ENCODE measurements around the gene CPNE6.
A peak's percentile ranks its signal among the peaks of the same experiment; 100 is the strongest.

The CPNE6 gene

GRCh38 chr14:24055971-24056799, 15.2 kb upstream of the CPNE6 start:
- DNase-seq: no peak

DNA sequence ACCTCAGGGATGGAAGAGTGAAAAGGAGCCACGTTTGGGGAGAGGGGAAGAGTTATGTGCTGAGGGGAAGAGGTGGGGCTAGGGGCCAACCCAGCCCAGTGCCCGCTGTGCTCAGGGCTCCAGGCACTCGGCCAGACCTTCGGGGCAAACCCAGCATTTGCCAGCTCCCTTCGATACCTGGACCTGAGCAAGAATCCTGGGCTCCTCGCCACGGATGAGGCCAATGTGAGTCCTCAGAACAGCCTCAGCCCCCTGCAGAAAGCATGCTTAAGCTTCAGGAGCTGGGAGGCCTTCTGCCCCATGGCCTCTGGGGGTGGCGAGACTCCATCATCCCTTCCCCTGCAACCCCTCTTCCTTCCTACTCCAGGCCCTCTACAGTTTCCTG, 14.6 kb upstream of the CPNE6 start:
- DNase-seq: no peak

- no peak for DNase-seq
Measured at GRCh38 chr14:24057271-24057670, 14.1 kb upstream of the CPNE6 start.

DNA sequence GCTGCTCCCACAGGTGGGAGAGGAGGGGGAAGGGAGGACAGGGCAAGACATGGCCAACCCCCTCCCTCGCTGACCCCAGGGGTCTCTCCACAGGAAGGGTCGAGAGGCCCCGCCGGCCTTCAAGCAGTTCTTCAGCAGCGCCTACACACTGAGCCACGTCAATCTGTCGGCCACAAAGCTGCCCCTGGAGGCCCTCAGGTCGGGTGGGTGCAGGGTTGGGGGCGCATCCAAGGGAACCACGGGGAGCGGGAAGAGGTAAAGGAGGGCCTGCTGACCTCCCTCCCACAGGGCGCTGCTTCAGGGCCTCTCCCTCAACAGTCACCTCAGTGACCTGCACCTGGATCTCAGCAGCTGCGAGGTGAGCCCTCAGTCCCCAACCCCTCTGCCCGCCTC, 13.5 kb upstream of the CPNE6 start:
- no peak for DNase-seq

GRCh38 chr14:24058260-24058950, 13.0 kb upstream of the CPNE6 start:
- peak; percentile 50 for DNase-seq

DNA sequence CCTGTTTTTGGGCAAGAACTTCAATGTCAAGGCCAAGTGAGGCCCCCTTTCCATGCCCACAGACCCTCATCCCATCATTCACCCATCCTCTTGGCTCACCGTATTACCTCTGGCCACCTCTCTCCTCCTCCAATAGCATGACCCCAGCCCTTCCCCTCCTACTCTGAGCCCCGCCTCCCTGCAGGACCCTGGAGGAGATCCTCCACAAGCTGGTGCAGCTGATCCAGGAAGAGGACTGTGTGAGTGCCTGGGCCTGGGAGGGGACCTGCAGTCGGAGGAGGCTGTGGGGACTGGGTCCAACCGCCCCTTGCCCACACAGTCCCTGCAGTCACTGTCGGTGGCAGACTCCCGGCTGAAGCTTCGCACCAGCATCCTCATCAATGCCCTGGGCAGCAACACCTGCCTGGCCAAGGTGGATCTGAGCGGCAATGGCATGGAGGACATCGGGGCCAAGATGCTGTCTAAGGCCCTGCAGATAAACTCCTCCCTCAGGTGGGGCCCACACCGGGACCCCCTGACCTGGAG, 12.3 kb upstream of the CPNE6 start:
- DNase-seq: no peak

GRCh38 chr14:24059841-24060388, 11.4 kb upstream of the CPNE6 start:
- DNase-seq: no peak

GRCh38 chr14:24060443-24060842, 10.9 kb upstream of the CPNE6 start:
- no peak for DNase-seq

DNA sequence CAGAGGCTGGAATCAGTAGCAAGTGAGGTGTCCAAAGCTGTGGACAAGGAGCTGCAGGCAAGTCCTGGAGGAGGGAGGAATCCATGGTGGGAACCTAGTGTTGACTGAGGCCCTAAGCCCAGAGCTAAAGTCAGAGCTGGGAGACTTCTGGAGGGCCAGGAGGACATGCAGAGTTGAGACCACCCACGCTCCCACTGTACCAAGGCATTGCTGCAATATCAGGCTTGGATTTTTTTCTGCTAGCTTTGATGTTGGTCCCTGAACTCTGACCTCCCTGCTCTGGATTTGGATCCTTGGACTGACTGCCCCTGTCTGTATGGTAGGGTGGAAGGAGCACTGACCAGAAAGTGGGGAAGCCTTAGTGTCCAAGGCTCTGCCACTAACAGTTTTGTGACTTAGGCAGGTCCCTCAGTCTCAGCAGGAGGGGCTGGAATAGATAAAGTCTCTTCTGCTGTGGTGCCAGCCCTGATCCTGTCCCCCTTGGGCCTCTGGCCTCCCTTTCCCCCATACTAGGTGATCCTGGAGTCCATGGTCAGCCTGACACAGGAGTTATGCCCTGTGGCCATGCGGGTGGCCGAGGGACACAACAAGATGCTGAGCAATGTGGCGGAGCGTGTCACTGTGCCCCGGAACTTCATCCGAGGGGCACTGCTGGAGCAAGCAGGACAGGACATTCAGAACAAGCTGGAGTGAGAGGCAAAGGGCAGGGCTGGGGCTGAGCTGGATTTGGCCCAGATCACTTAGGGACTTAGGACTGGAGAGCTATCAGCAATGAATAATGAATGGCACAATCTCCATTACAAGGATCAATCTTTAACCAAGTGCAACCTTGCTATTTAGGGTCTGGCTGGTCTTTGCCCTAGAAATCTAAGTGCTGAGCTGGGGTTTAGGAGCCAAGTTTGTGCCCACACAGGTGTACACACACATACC, 10.1 kb upstream of the CPNE6 start:
- DNase-seq: no peak

GRCh38 chr14:24062216-24062980, 9.0 kb upstream of the CPNE6 start:
- no peak for DNase-seq

GRCh38 chr14:24063263-24063836, 8.0 kb upstream of the CPNE6 start:
- DNase-seq: no peak

- no peak for DNase-seq
Measured at GRCh38 chr14:24064091-24064795, 7.1 kb upstream of the CPNE6 start.

DNA sequence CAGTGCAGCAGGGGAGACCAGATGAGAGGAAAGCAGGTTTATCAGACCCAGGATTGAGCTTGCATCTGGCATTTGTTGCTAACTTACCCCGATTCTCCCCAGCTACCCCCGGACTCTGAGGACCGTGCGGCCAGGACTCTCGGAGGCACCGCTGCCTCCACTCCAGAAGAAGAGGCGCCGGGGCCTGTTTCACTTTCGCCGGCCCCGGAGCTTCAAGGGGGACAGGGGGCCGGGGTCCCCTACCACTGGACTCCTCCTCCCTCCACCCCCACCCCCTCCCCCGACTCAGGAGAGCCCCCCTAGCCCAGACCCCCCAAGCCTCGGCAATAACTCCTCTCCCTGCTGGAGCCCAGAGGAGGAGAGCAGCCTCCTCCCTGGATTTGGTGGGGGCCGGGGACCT, 6.5 kb upstream of the CPNE6 start:
- no peak for DNase-seq

GRCh38 chr14:24065408-24065807, 6.0 kb upstream of the CPNE6 start:
- DNase-seq: no peak

DNA sequence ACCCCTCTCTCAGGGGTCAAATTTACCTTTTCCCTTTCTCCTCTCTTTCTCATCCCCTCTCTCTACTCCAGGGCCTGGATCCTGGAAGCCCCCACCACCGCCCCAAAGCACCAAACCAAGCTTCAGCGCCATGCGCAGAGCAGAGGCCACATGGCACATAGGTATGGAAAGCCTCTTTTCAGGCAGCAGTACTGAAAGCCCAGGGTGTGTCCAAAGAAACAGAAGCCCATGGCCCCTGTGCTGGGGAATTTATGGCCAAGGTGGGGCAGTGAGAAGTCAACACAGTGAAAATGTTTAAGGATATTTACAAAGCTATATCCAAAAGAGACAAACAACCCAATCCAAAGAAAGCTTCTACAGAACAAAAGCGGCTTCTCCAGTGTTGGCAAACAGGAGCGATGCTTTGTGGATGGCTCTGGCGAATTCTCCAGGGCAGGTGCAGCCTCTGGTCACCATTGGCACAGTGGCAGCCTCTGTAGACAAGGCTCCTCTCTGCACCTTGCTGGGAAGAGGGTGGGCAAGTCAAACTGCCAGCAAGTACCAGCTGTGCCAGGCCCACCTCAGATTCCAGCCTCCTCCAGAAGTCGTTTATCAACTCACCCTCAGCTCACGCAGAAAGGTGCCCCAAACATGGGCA, 4.7 kb upstream of the CPNE6 start:
- no peak for DNase-seq

DNA sequence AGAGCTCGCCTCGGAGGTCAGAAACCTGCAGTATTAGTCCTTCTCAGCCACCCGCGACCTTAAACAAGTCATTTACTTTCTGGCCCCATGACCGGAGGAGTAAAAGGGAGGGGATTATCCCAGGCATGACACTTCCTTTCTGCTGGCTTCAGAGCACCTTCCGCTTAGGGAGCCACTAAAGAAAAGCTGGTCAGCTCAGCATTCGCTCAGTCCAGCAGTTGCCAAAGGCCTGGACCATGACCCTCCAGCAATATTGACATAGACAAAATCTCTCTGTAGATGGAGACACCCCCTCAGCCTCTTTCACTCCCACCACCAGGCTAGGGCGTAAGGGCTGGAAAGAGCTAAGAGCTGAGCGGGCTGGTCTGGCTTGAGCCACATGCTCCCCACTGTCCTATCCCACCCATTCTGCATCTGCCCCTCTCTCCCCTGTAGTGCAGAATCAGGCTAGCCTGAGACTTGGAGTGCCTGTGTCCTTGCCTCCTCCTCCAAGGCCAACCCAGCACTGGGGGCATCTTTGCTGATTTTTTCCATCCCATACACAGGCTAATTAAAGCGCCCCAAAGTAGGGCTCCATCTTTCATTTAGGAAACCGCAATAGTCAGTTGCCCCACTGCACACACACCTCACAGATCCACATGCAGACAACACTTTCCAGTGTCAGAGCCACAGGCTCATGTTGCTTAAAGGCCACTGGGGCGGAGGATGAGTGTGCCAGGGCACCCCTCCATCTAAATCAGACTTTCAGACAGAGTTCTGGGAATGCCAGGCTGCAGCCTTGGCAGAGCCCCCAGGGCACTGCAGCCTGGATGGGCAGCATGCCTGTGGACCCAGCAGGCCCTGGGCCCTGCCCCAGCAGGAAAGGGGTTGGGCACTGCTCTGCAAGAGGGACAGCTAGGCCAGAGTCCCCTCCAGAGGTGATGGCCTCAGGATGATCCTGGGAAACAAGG, 4.0 kb upstream of the CPNE6 start:
- DNase-seq: no peak

DNA sequence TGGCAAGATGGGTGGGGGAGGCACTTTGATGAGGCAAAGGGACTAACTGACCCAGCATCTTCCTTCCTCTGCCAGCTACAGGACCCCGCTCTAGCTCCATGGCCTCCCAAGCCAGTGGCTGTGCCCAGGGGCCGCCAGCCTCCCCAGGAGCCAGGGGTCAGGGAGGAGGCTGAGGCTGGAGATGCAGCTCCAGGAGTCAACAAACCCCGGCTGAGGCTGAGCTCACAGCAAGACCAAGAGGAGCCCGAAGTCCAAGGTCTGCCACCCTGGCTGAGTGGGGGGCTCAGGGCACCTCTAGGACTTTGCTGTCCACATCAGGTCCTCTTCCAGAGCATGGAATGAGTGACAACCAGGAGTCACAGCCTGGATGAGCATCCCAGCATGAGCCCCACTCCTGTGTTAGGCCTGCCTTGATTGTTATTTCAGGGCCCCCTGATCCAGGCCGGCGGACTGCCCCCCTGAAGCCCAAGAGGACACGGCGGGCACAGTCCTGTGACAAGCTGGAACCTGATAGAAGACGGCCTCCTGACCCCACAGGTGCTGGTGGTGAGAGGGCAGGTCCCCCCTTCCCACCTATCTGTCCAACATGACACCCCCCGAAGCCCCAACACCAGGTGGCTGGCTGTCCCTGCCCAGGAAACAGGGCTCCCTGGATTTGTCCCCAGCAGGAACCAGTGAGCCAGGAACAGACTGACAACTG, 2.5 kb upstream of the CPNE6 start:
- no peak for DNase-seq

DNA sequence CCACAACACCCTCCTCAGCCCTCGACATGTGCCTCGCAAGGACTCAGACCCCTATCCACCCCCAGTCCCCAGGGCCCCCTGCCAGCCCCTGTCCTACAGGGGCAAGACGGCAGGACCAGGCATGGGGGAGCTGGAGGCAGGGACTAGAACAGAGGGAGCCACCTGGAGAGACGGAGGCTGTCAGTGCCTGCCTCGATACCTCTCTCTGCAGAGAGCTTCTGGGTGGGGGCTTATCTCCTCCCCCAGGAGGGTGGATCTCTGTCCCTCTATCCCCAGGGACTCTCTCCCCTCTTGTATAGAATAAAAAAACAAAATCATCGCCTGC, 2.0 kb upstream of the CPNE6 start:
- DNase-seq: no peak

All from COR-L47 (cell line).